Stimulated activated naive CD4-positive, alpha-beta T cell treated with Interleukin-2 at 50 U/mL for 16 hours (primary cell): ENCODE results near the gene WWP2.
"Not testable (repeated sequence)": the region's sequence is repeated elsewhere in the genome, so short reads cannot be mapped to it uniquely, and the experiment has no call there.

Source experiments
- DNase-seq: peaks from one replicate; lab custom pipeline; 2025; lab: John Stamatoyannopoulos, UW

WWP2 gene

GRCh38 chr16:69745959-69746358 is 16.2 kb upstream of the WWP2 start:
- DNase-seq, result no peak

- DNase-seq, result no peak
These were observed 15.0 kb upstream of the WWP2 start for GRCh38 chr16:69747115-69747514.

GRCh38 chr16:69748694-69749345 is 13.3 kb upstream of the WWP2 start:
- DNase-seq, result no peak

GRCh38 chr16:69754143-69754468 is 8.0 kb upstream of the WWP2 start:
- DNase-seq, result no peak

- DNase-seq, result peak; percentile 96
These were observed 7.4 kb upstream of the WWP2 start, which contains the start of gene NOB1 for GRCh38 chr16:69754469-69755310. NOB1 (minus strand) TSS chr16:69754926; CDS start chr16:69754910, 16 bp downstream.

- DNase-seq, result no peak
These were observed 5.4 kb upstream of the WWP2 start for GRCh38 chr16:69756705-69757104.

GRCh38 chr16:69757375-69757774 is 4.8 kb upstream of the WWP2 start:
- not testable (repeated sequence) for DNase-seq

GRCh38 chr16:69762814-69763598 is 874 bp downstream of the WWP2 start:
- peak; percentile 15 for DNase-seq

- no peak for DNase-seq
These were observed 1.4 kb downstream of the WWP2 start for GRCh38 chr16:69763599-69763942.

GRCh38 chr16:69767459-69768229 is 5.5 kb downstream of the WWP2 start:
- DNase-seq, result no peak

GRCh38 chr16:69768666-69769065 is 6.5 kb downstream of the WWP2 start:
- no peak for DNase-seq

GRCh38 chr16:69769404-69769803 is 7.3 kb downstream of the WWP2 start:
- no peak for DNase-seq

GRCh38 chr16:69771651-69771967 is 9.5 kb downstream of the WWP2 start:
- DNase-seq, result no peak

GRCh38 chr16:69773260-69773947 is 11.3 kb downstream of the WWP2 start:
- DNase-seq, result no peak

- DNase-seq, result no peak
These were observed 13.4 kb downstream of the WWP2 start for GRCh38 chr16:69775563-69775962.

GRCh38 chr16:69779724-69780123 is 17.6 kb downstream of the WWP2 start:
- DNase-seq, result no peak

- no peak for DNase-seq
These were observed 19.0 kb downstream of the WWP2 start for GRCh38 chr16:69781118-69781517.

GRCh38 chr16:69784586-69784985 is 22.5 kb downstream of the WWP2 start:
- no peak for DNase-seq

GRCh38 chr16:69787883-69788282 is 25.8 kb downstream of the WWP2 start:
- DNase-seq, result no peak

- not testable (repeated sequence) for DNase-seq
These were observed 29.3 kb downstream of the WWP2 start for GRCh38 chr16:69791391-69791847.

GRCh38 chr16:69793526-69793925 is 31.4 kb downstream of the WWP2 start:
- DNase-seq, result no peak

GRCh38 chr16:69794486-69794885 is 32.4 kb downstream of the WWP2 start:
- DNase-seq, result no peak
